ENCODE data around the gene ANKRD16.
A peak's percentile ranks its signal among the peaks of the same experiment; 100 is the strongest.
"Not testable (repeated sequence)": the region's sequence is repeated elsewhere in the genome, so short reads cannot be mapped to it uniquely, and the experiment has no call there.

ANKRD16 gene

GRCh38 chr10:5876181-5876768, 13.4 kb downstream of the ANKRD16 start:
- no peak for DNase-seq (ENCODE audit: low read depth)

- peak; percentile 64 for DNase-seq (ENCODE audit: low read depth)
Observed at GRCh38 chr10:5873515-5873995, 16.1 kb downstream of the ANKRD16 start.

GRCh38 chr10:5871596-5871995, 18.1 kb downstream of the ANKRD16 start:
- DNase-seq (ENCODE audit: low read depth): no peak

- no peak for DNase-seq (ENCODE audit: low read depth)
Observed at GRCh38 chr10:5869156-5869555, 20.5 kb downstream of the ANKRD16 start.

DNA sequence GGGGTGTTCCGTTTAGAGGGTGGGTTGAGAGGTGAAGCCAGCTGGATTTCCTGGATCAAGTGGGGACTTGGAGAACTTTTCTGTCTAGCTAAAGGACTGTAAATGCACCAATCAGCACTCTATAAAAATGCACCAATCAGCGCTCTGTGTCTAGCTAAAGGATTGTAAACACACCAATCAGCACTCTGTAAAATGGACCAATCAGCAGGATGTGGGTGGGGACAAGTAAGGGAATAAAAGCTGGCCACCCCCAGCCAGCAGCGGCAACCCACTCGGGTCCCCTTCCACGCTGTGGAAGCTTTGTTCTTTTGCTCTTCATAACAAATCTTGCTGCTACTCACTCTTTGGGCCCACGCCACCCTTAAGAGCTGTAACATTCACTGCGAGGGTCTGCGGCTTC, 21.3 kb downstream of the ANKRD16 start:
- DNase-seq (ENCODE audit: low read depth): not testable (repeated sequence)

GRCh38 chr10:5867091-5867615, 22.5 kb downstream of the ANKRD16 start:
- not testable (repeated sequence) for DNase-seq (ENCODE audit: low read depth)

DNA sequence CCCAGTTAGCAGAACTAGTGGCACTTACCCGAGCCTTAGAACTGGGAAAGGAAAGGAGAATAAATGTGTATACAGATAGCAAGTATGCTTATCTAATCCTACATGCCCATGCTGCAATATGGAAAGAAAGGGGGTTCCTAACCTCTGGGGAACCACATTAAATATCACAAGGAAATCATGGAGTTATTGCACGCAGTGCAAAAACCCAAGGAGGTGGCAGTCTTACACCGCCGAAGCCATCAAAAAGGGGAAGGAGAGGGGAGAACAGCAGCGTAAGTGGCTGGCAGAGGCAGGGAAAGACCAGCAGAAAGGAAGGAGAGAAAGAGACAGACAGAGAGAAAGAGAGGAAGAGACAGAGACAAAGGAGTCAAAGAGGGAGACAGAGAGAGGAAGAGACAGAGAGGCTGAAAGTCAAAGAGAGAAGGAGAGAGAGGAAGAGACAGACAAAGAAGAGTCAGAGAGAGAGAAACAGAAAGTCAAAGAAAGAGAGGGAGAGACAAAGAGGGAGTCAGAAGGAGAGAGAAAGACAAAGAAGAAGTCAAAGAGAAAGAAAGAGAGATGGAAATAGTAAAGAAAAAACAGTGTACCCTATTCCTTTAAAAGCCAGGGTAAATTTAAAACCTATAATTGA, 23.1 kb downstream of the ANKRD16 start:
- DNase-seq (ENCODE audit: low read depth): not testable (repeated sequence)

- not testable (repeated sequence) for DNase-seq (ENCODE audit: low read depth)
Observed at GRCh38 chr10:5862981-5863685, 26.6 kb downstream of the ANKRD16 start.

DNA sequence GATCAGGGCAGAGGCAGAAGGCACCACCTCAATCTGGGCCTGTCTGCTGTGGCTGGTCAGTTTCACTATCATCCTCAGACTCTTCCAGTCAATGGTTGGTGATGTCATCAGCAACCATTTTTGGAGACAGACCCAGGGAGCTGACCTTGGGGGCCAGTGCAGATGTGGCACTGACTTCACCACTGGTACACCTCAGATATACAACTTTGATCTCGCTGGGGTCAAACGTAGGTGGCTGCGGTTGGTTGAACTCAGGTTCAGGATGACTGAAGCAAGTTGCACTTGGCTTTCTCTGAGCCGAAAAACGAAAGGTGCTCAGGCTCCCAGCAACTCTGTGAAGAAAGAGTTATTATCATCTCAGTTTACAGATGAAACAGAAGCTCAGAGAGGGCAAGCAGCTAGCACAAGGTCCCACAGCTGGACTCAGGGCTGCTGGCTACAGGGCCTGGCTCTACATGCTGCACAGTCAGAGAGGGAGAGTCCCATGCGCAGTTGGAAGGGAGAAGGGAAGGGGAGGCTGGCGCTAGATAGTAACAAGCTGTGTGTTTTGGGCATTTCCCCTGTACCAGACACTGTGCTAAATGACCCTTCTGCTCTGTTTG, 27.2 kb downstream of the ANKRD16 start:
- no peak for DNase-seq (ENCODE audit: low read depth)

GRCh38 chr10:5860066-5860465, 29.6 kb downstream of the ANKRD16 start:
- no peak for DNase-seq (ENCODE audit: low read depth)

DNA sequence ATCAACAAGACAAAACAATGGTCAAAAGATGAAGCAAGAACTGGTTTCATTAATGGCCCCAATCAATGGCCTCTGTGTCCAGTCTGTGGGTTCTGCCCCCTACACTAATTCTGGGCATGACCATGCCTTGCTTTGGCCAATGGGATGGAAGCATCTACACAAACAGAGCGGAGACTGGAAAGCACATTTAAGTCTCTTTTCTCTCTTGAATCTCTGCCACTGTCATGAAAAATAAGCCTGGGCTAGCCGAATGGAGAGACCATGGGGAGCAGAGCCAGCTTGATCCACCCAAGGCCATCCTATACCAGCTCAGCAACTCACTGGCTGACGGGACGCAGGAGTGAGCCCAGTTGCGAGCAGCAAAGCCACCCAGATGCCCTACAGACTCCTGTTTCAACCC, 30.9 kb downstream of the ANKRD16 start:
- DNase-seq (ENCODE audit: low read depth): no peak

GRCh38 chr10:5856701-5857004, 33.0 kb downstream of the ANKRD16 start:
- DNase-seq (ENCODE audit: low read depth): no peak

- no peak for DNase-seq (ENCODE audit: low read depth)
Observed at GRCh38 chr10:5855979-5856700, 33.6 kb downstream of the ANKRD16 start.

- DNase-seq (ENCODE audit: low read depth): no peak
Observed at GRCh38 chr10:5854131-5854475, 35.6 kb downstream of the ANKRD16 start.

DNA sequence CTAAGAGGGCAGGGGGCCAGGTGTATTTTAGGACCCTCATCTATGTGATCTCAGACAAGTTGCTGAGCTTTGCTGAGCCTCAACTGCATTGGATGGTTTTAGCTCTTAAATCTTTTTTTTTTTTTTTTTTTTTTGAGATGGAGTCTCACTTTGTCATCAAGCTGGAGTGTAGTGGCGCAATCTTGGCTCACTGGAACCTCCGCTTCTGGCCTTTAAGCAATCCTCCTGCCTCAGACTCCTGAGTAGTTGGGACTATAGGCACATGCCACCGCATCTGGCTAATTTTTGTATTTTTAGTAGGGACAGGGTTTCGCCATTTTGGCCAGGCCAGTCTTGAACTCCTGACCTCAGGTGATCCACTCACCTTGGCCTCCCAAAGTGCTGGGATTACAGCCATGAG, 43.0 kb downstream of the ANKRD16 start:
- not testable (repeated sequence) for DNase-seq (ENCODE audit: low read depth)

DNA sequence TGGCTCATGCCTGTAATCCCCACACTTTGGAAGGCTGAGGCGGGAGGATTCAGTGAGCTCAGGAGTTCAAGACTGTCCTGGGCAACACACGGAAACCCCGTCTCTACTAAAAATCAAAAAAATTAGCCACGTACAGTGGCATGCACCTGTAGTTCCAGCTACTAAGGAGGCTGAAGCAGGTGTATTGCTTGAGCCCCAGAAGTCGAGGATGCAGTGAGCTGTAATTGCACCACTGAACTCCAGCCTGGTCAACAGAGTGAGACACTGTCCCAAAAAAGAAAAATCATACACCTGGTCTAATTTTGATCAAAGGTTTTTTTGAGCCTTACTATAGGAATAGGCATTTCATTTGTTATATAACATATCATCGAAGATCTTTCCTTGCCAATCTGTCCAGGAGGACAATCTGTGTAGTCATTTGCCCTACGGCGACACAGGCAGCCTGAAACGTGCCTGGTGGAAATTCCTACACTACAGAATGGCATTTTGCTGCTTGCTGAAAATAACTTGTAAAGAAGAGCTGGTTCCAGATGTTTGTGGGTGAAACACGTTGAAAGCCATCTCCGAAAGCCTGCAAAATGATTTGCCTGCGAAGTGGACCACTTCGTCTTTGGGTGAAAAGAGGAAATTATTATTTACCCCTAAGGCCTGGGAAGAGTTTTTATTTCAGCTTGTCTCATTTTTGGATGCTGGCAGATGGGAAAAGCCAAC, 45.2 kb downstream of the ANKRD16 start:
- no peak for DNase-seq (ENCODE audit: low read depth)

- no peak for DNase-seq (ENCODE audit: low read depth)
Observed at GRCh38 chr10:5843686-5844344, 45.9 kb downstream of the ANKRD16 start.

DNA sequence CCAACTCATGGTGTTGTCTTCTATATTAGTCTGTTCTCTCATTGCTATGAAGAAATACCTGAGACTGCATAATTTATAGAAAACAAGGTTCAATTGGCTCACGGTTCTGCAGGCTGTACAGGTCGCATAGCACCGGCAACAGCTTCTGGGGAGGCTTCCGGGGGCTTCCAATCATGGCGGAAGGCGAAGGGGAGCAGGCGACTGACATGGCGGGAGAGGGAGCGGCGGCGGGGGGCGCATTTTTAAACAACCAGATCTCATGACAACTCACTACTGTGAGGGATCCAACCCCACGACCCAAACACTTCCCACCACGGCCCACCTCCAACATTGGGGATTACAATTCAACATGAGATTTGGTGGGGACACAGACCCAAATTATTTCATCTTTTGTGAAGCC, 47.7 kb downstream of the ANKRD16 start:
- DNase-seq (ENCODE audit: low read depth): no peak

DNA sequence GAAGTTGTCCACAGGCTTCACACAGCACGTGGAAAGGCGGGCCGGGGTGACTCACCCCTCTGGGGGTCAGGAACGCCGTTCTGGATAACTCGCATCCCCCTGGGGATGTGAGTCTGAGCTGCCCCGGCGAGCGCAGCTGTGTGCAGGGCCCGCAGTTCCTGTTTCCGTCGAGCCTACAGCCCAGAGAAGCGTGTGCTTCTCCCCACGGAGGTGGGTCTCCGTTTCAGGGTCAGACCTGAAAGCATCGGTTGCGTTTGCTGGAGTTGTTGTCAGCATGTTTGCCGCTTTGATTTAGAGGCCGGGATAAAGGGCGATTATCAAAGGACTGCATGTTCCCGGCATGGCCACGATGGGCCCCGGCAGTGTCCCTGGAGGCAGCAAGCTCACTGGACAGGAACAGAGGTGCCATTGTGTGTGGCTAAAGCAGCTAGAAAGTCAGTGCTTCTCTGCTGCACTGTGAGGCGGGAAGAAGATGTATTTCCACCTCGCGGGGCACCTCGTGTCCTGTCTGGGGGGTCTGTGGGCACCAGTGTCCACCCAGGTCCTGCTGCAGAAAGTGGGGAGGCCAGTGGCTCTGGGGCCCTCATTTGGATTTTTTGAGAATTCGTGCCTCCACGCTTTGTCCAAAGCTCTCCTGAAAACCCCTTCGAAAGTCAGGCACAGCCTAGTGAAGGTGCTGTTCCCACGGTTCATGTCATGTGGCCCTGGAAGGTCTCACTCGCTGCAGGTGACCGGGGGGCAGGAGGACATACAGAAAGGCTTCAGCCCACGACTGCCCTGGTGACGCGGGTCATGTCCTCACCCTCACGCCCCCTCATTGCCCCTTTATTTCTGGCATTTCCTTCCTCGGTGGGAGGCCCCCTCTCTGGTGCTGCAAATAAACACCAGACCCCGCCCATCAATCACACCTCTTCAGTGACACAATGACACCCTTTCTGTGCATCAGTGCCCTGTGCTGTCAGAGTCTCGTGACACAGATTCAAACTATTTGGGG, 49.1 kb downstream of the ANKRD16 start:
- no peak for DNase-seq (ENCODE audit: low read depth)

- not testable (repeated sequence) for DNase-seq (ENCODE audit: low read depth)
Observed at GRCh38 chr10:5836181-5836580, 53.5 kb downstream of the ANKRD16 start.

Measured in amniotic epithelial cell (primary cell).